Inflammatory macrophage (primary cell): Measurements from ENCODE around the gene THEMIS.
"Not testable (repeated sequence)": the region's sequence is repeated elsewhere in the genome, so short reads cannot be mapped to it uniquely, and the experiment has no call there.

Experiments
- DNase-seq, 2 donors: peaks; one replicate each; pipeline ENCODE4 v3.0.0-alpha.2; 2020 to 2022
- total RNA-seq, 18 experiments: gene quantifications; one replicate each; lab custom pipeline; 2026; ENCODE audit warnings: mixed read lengths in 6 of 18, inconsistent platforms in 2 of 18; lab: John Stamatoyannopoulos, UW

Gene THEMIS, protein sequence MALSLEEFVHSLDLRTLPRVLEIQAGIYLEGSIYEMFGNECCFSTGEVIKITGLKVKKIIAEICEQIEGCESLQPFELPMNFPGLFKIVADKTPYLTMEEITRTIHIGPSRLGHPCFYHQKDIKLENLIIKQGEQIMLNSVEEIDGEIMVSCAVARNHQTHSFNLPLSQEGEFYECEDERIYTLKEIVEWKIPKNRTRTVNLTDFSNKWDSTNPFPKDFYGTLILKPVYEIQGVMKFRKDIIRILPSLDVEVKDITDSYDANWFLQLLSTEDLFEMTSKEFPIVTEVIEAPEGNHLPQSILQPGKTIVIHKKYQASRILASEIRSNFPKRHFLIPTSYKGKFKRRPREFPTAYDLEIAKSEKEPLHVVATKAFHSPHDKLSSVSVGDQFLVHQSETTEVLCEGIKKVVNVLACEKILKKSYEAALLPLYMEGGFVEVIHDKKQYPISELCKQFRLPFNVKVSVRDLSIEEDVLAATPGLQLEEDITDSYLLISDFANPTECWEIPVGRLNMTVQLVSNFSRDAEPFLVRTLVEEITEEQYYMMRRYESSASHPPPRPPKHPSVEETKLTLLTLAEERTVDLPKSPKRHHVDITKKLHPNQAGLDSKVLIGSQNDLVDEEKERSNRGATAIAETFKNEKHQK
- total RNA-seq, result 0 to 0.13 (median 0) reads per million in 18 experiments

DNA sequence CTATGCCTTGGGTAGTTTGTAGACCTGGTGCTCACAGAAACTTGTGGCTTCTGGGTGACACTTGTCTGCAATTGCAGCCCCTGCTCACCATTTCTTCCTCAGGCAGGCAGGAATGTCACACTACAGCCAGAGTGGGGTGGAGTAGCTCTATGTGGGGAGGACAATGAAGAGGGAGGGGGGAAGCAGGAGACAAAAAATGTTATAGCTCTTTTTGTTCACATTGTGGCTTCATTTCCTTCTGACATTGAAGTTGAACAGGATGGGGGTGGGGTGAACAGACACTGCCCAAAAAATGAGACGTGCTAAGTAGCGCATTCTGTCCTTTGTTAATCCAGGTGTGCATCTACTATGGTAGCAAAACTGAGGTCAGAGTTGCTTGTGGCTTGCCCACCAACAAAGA is at the start of gene THEMIS:
TSS of gene THEMIS (minus strand) at position 124 of the 400 bp plus-strand sequence. CDS start 126 bp downstream, outside the sequence.
- DNase-seq, result no peak

DNA sequence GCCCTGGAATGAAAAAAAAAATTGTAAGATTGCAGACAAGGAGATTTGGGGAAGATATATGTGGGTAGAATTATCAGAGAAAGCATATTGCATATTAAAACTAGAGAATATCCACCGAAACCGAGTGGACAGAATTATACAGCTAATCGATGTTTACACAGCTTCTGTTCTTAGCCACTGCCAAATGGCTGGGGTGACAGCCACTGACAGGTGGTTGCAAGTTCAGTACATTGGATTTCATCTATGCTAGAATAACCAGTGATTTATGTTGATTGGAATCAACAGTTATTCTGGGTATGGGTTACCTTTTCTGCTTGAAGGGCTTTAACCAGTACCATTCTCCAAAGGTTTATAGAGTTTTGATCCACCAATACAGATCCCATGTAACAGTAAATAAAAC is 48.4 kb upstream of the THEMIS start:
- DNase-seq, result no peak

DNA sequence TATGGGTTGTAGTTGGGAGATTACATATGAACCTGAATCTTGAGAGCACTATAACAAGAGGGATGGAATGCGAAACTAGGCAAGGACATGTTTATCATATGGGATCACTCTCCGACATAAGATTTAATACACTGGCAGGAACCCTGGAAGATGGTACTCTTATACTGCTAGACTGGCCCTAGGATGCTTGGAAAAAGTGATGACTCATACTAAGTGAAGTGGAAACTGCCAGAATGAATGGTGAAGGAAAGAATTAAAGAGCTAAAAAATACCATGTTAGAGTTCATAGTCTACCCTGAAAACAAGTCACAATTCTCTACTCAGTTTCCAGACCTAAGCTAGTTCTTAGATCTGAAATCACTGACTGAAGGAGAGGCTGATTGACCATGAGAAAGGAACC is 45.5 kb upstream of the THEMIS start:
- no peak for DNase-seq

DNA sequence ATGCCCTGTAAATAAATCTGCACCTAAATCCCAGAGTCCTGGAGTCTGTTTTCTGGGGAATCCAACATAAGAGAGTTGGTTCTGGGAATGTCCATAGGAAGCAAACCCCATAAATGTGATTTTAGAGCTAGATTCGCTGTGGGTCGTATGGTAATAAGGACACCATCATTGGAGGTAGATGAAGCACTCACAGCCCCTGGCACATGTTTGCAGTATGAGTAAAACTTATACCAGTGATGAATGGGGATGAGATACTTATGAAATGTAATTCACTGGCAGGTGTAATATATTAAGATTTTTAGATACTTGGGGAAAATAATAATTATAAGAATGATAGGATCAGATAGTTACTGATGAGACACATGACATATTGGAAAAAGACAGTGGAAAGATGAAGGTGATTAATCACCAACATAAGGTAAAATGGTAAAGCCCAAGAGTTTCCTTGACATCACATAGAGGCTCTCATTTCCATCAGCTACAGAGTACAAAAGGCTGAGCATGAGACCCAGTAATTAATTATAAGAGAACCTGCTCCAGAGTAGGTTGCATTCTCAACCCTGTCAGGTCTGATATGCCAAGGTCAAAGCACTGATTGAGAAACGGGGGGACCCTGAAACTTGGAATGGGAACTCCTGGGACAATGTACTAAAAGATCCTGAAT is 44.7 kb upstream of the THEMIS start:
- no peak for DNase-seq

DNA sequence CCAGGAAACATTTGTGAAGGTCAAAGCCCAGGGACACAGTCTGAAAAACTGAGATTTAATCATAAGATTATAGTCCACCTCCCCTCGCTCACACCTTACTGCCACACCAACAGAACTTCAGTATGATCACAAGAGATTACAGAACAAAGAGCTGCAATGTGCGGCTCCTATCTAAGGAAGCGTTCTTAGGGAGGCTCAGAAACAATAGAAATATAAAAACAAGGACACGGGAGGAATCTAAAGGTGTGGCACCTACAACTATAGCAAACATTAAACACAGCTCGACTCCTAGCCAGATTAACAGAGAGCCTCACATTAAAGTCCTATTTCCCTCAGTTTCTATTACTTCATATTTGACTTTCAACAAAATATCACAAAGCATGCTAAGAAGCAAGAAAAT is 40.4 kb upstream of the THEMIS start:
- DNase-seq, result no peak

DNA sequence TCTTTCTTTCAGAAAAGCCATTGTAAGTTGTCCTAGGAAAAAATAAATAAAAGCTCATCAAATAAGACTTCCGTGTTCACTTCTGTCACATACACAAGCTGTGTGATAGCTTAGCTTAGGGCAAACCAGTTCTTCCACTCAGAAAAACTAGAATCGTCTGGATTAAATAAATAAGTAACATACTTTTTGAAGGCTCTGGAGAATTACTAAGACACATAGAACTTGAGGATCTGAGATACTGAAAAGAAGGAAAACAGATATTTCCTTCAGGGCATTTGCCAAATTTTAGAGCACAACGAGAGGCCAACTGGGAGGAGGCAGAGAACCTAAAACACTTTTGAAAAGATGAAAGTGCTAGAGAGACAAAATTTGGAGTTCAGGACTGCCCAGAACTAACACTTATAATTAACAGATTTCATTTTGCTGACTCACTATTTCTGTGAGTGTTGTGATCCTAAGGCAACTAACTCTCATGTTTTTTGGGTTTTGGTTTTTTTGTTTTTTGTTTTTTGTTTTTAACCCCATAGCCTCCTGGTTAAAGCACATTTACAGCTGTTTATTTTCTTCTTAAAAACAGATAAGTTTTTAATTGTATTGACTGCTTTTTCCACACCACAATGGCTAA is 38.7 kb upstream of the THEMIS start:
- DNase-seq, result no peak

DNA sequence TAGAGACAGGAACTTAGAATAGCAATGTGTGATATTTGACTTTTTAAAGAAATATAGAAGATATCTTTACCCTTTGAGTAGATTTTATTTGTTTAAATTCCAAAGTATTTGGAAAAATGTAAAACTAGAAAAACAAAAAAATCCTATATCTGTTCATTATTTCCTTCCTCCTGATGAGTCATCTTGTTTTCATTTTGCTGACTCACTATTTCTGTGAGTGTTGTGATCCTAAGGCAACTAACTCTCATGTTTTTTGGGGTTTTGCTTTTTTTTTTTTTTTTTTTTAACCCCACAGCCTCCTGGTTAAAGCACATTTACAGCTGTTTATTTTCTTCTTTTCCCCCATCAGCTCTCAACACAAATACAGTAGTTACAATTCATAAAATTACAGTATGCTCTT is 37.8 kb upstream of the THEMIS start:
- DNase-seq, result no peak

DNA sequence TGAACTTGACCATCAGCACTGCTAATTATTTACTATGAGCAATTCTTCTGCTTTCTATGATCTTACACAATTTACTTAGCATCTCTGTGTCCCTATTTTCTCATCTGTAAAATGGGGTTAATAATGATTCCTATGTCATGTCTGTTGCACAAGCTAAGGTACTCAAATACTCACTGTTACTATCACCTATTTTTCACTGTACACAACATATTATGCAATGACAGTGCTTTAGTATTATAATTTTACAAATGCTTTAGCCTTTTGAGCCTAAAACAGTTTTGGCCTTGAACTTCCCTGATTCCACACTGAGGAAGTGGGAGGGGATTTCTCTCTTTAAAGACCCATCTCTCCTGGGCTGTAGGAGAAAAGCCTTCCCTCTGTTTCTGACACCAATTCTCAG is 36.9 kb upstream of the THEMIS start:
- DNase-seq, result no peak

DNA sequence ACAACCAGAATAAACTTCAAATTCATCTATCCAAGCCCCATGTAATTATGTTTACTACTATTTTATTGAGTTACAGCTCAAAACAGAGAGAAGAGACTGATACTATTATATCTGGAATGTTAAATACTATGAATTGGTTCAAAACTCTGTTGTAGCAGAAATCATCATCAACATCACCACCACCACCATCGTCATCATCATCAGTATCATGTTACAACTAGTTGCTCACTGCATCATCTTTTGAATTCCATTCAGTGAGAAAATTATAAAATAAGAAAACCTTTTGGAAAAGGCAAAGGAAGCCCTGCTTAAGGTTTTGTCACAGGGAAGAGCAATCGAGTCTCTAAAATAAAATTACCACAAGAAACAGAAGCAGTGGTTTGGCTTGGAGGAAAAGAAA is 36.2 kb upstream of the THEMIS start:
- DNase-seq, result no peak

DNA sequence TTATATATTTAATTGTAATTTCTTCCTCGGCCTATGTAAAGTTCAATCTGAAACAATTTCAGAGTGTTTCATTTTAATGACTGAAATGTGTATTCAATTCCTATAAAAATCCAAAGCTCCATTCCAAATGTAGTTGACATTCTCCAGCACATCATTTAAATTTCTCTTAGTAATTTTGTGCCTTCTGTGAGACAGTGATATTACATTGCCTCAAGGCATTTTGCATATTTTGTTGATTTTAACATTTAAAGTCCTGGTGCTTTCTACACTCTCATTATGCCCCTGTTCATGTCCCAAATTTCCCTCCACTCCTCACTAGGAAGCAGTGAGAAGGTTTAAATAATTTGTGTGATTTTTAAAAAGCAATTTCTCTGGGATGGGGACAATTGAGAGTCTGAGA is 34.1 kb upstream of the THEMIS start:
- DNase-seq, result no peak

DNA sequence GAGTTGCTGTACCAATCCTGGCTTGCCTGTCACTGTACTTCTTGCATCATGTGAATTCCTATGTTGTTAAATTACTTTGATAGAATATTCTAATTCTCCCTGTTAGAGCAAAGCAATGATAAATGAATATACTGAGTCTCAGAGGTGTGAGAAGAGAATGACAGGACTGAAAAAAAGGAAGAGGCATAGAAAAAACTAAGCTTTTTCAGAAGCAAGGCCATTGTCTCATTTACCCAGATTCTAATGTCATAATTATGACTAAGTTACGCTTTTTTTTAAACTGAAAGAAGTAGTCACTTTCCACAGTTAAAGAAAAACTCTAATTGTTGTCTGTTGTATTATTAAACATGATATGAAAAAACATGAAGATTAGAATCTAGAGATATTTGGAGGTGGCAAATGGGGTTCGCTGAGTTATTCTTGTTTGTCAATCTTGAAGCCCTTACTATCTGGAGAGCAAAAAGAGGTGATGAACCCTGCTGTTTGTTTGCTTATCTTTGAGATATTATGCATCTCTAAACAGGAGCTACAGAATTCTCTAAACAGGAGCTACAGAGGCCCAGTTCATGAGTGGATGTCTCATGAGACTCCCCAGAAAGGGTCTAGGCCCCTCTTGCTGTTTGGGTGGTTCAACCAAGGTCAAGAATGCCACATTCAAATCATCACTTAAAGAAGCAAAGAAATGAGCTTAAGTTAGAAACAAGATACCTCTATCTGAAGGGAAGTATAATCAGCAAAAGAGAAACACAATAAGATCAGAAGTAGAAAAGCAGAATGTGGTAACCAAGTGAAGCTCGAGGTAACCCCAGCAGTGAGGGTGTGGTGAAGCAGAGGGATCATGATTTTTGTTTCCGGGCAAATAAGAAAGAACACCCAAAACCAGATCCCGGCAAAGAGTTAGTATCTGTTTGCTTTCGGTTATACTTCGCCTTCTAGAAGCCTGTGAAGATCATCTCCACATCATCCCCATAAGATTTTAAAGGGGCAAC is 33.3 kb upstream of the THEMIS start:
- no peak for DNase-seq

DNA sequence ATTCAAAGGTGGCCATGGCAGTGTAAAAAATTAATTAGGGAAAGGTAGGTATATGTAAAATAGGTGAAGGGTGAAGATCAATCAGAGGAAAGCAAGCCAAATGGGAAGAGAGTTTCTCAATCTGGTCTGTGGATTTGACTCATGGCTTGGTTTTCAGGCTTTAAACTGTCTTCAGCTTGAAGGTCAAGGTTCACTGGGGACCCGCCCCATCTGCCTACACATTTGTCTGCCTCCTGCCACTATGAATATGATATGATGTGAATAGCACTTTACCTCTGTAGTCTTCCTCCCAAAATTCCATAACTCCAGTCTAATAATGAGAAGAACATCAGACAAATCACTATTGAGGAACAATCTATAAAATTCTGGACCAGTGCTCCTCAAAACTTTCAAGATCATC is 32.3 kb upstream of the THEMIS start:
- DNase-seq, result no peak

DNA sequence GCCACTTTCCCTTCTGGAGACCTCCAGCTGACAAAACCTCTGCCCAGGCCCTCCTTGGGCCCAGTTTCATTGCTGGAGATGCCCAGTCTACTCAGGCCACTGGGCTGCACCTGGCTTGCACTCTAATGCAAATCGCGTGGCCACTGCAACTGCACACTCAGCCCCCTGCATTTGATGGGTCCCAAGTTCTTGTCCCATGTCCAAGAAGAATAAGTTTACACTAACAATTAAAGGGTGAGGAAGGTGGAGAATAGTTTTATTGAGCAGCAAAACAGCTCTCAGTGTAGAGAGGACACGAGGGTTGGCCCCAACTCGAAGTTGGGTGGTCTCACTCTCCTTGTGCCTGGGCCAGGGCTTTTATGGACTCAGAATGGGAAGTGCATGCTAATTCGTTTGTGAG is 31.9 kb upstream of the THEMIS start:
- no peak for DNase-seq

DNA sequence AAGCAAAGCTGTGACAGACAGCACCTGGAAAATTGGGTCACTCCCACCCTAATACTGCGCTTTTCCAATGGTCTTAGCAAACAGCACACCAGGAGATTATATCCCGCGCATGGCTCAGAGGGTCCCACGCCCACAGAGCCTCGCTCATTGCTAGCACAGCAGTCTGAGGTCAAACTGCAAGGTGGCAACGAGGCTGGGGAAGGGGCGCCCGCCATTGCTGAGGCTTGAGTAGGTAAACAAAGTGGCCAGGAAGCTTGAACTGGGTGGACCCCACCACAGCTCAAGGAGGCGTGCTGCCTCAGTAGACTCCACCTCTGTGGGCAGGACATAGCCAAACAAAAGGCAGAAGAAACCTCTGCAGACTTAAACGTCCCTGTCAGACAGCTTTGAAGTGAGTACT is 25.6 kb upstream of the THEMIS start:
- not testable (repeated sequence) for DNase-seq

DNA sequence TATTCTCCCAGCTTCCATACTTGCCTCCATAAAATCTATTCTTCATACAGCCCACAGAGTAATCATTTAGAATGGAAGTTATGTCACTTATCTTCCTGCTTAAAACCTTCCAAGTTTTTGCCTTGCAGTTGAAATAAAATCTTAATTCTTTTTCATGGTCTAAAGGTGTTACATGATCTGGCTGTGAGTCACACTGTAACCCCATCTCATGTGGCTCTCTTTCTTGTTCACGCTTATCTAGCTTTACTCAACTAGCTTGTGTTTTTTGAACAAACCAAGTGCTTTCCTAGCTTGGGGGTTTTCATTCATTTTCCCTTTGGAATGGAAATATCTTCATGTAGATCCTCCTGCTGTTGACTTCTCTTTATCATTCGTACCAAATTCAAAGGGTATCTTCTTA is 23.6 kb upstream of the THEMIS start:
- no peak for DNase-seq

DNA sequence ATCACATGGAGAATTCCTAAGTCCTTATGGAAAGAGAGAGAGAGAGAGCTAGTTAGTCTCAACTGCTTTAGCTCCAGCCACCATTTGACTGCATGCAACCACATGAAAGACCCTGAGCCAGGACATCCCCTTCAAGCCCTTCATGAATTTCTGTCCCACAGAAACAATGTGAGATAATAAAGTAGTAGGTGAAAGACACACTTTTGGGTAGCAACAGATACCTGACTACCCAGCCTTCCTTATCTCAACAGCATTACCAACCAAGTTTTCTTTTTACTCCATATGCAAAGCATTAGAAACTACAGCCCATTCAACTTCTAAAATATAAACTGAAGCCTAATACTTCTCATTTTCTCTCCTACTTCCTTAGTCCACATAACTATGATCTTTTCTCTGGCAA is 23.2 kb upstream of the THEMIS start:
- no peak for DNase-seq

DNA sequence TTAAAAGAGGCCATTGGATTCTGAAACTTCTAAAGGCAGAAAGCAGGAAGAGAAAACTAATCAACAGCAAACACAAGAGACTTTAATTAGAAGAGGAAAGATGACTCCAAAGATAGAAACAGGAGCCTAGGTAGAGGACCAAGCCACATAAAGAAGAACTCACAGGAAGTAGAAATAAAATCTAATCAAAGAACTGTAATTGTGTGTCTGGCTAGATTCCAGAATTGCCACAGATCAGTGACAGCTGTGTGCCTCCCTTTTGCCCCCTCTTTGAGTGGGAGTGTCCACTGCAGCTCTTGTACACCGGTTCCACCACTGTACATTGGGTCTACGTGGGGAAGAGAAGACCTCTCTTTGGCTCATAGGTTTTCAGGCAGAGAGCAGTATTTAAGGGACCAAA is 22.3 kb upstream of the THEMIS start:
- DNase-seq, result no peak

DNA sequence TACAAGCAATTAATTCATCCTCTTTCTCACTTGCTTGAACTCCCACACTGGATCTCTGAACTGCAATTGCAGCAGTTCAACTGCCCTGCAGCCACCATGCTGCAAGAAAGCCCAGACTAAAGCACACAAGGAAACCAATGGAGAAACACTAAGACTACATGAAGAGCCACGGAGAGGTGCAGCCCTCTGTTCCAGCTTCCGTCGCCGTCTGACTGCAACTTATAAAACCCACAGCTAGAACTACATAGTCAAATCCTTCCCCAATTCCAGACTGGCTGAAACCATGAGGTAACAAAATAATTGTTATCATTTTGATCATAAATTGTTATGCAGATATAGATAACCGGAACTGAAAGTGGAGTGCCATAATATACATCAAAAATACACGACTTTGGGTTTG is 21.1 kb upstream of the THEMIS start:
- DNase-seq, result no peak

DNA sequence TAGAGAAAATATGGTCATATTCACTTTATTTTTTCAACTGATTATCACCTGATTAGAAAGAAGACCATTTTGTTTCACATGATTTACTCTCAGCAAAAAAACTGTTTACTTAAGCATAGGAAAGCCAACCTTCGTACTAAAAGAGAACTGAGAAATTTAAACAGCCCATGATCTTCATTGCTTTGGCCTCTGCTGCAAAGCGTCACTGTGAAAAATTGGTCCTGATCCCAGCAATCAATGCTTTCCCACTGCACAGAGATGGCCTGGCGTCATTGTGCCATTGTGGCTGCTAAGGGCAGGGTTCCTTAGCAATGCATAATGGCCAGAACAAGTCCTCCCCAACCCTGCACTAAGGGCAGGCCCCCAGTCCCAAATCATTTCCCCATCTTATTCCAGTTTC is 19.9 kb upstream of the THEMIS start:
- no peak for DNase-seq

DNA sequence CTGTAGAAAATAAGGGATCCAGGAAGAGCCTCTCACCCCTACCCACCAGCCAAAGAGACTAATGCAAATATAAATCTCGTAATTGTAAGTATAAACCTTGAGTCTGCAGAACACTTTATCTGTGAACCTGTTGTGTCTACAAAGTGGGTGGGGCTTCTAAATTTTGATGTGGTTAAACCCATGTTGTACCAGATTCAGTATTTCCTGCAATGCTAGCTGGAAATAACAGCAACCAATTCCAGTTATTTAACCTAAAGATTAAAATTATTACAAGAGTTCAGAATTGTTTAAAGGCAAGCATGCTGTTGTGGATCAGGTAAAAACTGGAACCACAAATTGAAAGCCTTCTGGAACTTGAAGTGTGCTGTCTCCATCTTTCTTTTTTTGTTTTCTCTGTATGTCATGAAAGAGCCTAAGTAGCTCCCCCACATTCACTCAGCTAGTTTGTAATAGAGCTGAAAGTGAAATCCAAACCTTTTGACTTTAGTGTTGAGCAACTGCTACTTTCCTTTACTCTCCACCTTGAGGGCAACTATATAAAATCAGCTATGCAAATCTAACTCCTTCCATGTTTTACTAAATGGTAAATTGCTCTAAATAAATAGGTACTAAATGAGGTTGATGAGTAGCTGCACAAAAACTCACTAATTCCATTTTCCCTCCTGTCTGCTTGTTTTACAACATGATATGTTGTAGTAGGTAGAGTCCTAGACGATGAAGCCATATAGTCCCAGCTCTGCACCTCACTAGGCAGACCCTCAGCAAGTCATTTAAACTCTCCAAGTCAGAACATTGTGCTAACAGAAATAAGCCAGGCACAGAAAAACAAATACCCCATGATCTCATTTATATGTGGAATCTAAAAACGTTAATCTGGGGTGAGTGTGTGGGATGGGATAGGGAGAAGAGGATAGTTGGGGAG is 17.9 kb upstream of the THEMIS start:
- DNase-seq, result no peak

DNA sequence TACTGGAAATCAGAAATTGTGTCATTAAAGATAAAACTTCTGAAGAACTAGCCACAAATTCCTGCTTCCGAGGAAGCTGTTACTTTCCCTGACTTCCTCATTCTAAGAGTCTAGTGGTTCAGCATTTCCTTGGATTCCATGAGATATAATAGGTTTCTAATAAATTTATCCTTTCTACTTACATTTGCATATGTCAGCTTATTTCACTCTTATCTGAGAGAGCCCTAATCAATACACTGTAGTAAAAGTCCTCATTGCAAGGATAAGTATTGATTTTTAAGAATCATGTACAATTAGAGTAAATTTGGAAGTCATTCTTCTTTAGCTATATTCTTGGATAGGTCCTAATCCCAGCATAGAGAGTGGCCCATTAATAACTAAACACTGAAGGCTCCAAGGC is 16.9 kb upstream of the THEMIS start:
- DNase-seq, result no peak
